Cardiac muscle cell (in vitro differentiated cells and primary cell): ENCODE data around the gene UGT2A1. TPM values are rescaled to one million over a fixed set of nuclear protein-coding genes. Genes with fewer than 3 reads are reported as not detected.
A peak's percentile ranks its signal among the peaks of the same experiment; 100 is the strongest.

Source experiments
- DNase-seq, 2 donors: peaks; one replicate each; pipeline versions ENCODE4 v3.0.0 to v3.0.0-alpha.2; 2010 to 2017; ENCODE audit warnings: low read depth in 1 of 2, low spot score in 1 of 2
- H3K27ac ChIP-seq: fragments of 200-600 bp; sonication (generic); 2 replicates; pipeline ENCODE4 v1.5.1; 2016
- H3K27me3 ChIP-seq: fragments of 200-600 bp; sonication (generic); 2 replicates; pipeline ENCODE4 v1.6.0; 2016; ENCODE audit warnings: control low read depth
- H3K36me3 ChIP-seq: fragments of 200-600 bp; sonication (generic); 2 replicates; pipeline ENCODE4 v1.5.1; 2016; ENCODE audit warnings: control low read depth
- H3K4me1 ChIP-seq: fragments of 200-600 bp; sonication (generic); 2 replicates; pipeline ENCODE4 v1.8.1; 2017; ENCODE audit warnings: low read depth, mild to moderate bottlenecking, mixed run types
- H3K4me3 ChIP-seq: fragments of 200-600 bp; sonication (generic); 2 replicates; pipeline ENCODE4 v1.5.1; 2016; ENCODE audit warnings: mild to moderate bottlenecking
- H3K9me3 ChIP-seq: fragments of 200-600 bp; sonication (generic); 2 replicates; pipeline ENCODE4 v1.5.1; 2017; ENCODE audit warnings: low read depth, mild to moderate bottlenecking, control low read depth
- CTCF ChIP-seq: IDR thresholded peaks from 2 replicates; pipeline ENCODE4 v1.5.1; 2012; ENCODE audit warnings: low read depth, mild to moderate bottlenecking, low read length
- polyA plus RNA-seq: library from polyadenylated mRNA; unstranded; fragments of >200 nt; fragmentation: Nextera tagmentation; extraction: Ambion mirVana; gene quantifications from 2 replicates; pipeline ENCODE4 v1.2.1, GENCODE V29; 2016
- total RNA-seq: library from RNA; depleted of rRNA; stranded (reverse); fragments of >200 nt; gene quantifications from 2 replicates; pipeline ENCODE4 v1.2.3, GENCODE V29; 2016

UGT2A1 gene
- total and polyA plus RNA-seq, 2 experiments from 2014 or later = not detected

DNA sequence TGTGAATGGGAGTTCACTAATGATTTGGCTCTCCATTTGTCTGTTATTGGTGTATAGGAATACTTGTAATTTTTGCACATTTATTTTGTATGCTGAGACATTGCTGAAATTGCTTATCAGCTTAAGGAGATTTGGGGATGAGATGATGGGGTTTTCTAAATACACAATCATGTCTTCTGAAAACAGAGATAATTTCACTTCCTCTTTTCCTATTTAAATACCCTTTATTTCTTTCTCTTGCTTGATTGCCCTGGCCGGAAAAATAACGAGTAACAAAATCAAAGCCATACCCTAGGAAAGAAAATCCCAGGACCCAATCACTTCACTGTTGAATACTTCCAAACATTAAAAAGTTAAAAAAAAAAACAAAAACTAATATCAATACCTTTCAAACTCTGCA is 89.6 kb downstream of the UGT2A1 start:
- DNase-seq = no peak
- Histone ChIP-seq H3K4me1 (no peaks in the 10 kb centered on the region), H3K9me3 (no peaks in the 10 kb centered on the region), H3K36me3 (no peaks in the 10 kb centered on the region), H3K4me3 (no peak overlapping the region), H3K27ac (no peak overlapping the region), H3K27me3 (no peaks in the 10 kb centered on the region)
- no peak for TF ChIP-seq CTCF

DNA sequence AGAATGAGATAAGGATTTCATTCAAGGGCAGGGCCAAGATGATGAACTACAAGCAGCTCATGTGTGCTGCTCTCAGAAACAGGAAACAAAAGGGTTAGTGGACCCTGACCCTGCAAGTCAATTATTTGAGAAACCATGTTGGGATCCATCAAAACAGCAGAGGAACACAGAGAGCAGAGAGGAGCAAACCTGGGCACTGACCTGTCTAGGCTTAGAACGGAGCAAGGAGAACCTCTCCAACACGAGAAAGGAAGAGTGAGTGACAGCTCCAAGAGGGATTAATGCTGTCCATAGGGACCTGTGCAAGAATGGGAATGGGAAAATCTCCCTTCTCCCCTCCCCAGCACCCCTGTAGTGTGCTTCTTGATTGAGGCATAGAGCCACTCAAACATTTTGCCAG is 103.4 kb downstream of the UGT2A1 start:
- DNase-seq = no peak
- H3K27me3 ChIP-seq = no peaks in the 10 kb centered on the region
- TF ChIP-seq CTCF = no peak
- no peak overlapping the region for H3K4me3 ChIP-seq
- H3K27ac ChIP-seq = no peak overlapping the region
- no peaks in the 10 kb centered on the region for H3K4me1 ChIP-seq
- no peaks in the 10 kb centered on the region for H3K9me3 ChIP-seq
- H3K36me3 ChIP-seq = no peaks in the 10 kb centered on the region

- Histone ChIP-seq H3K4me1 (no peaks in the 10 kb centered on the region), H3K9me3 (no peaks in the 10 kb centered on the region), H3K36me3 (no peaks in the 10 kb centered on the region), H3K4me3 (no peak overlapping the region), H3K27me3 (no peaks in the 10 kb centered on the region), H3K27ac (no peak overlapping the region)
- DNase-seq = peak in 1 of 2 donors; percentile 24
- no peak for TF ChIP-seq CTCF
Measured at GRCh38 chr4:69546134-69546765, 106.8 kb downstream of the UGT2A1 start.

Other genes with a start within 250 kb of the UGT2A1 start
- gene UGT2B4, start 157.3 kb downstream of the UGT2A1 start, total RNA-seq = not detected in 2 replicates
- not detected in 2 replicates for gene UGT2B4, start 157.3 kb downstream of the UGT2A1 start, polyA plus RNA-seq
- gene UGT2A2, start 13.6 kb downstream of the UGT2A1 start, total RNA-seq = not detected in 2 replicates
- gene UGT2A2, start 13.6 kb downstream of the UGT2A1 start, polyA plus RNA-seq = not detected in 2 replicates
- gene SULT1B1, start 107.4 kb upstream of the UGT2A1 start, total RNA-seq = not detected in 2 replicates
- not detected in 2 replicates for gene SULT1B1, start 107.4 kb upstream of the UGT2A1 start, polyA plus RNA-seq
- not detected in 2 replicates for gene SULT1E1, start 206.9 kb upstream of the UGT2A1 start, total RNA-seq
- not detected in 2 replicates for gene SULT1E1, start 206.9 kb upstream of the UGT2A1 start, polyA plus RNA-seq